CD14-positive monocyte (primary cell): Measurements from ENCODE around the gene FAXC. TPM values are rescaled to one million over a fixed set of nuclear protein-coding genes. Genes with fewer than 3 reads are reported as not detected.
"Not testable (repeated sequence)": the region's sequence is repeated elsewhere in the genome, so short reads cannot be mapped to it uniquely, and the experiment has no call there.

Source experiments
- DNase-seq, 3 donors: peaks; one replicate each; pipeline ENCODE4 v3.0.0-alpha.2; 2011 to 2022
- H2AFZ ChIP-seq: 2 replicates; pipeline ENCODE4 v1.6.0; 2012; ENCODE audit warnings: mild to moderate bottlenecking, low read depth, low read length, inconsistent platforms; ENCODE audit not compliant: insufficient read depth, poor library complexity, severe bottlenecking
- H3K27ac ChIP-seq, 2 donors: 1 replicate in 1 of 2; 2 replicates in 1 of 2; pipeline ENCODE4 v1.5.1; 2012 to 2013; ENCODE audit warnings: low read length in 2 of 2, control low read depth in 1 of 2, inconsistent platforms in 1 of 2, low read depth in 1 of 2, mild to moderate bottlenecking in 1 of 2
- H3K27me3 ChIP-seq, 2 donors: one replicate each; pipeline versions ENCODE4 v1.6.0 to v1.6.1; 2011 to 2013; ENCODE audit warnings: low read length in 2 of 2; ENCODE audit not compliant: control insufficient read depth in 2 of 2, insufficient read depth in 2 of 2
- H3K36me3 ChIP-seq, 2 donors: replicated peaks in 1 of 2; 1 replicate in 1 of 2; 2 replicates in 1 of 2; pipeline versions ENCODE4 v1.5.1 to v1.6.1; 2012 to 2013; ENCODE audit warnings: low read length in 2 of 2, control low read depth in 1 of 2, inconsistent platforms in 1 of 2, mild to moderate bottlenecking in 1 of 2; ENCODE audit not compliant: insufficient read depth in 2 of 2, control insufficient read depth in 1 of 2
- H3K4me1 ChIP-seq, 2 donors: 1 replicate in 1 of 2; 2 replicates in 1 of 2; pipeline versions ENCODE4 v1.5.1 to v1.6.1; 2012 to 2013; ENCODE audit warnings: low read length in 2 of 2, control low read depth in 1 of 2, inconsistent platforms in 1 of 2, mild to moderate bottlenecking in 1 of 2, moderate library complexity in 1 of 2; ENCODE audit not compliant: insufficient read depth in 2 of 2, control insufficient read depth in 1 of 2
- H3K4me2 ChIP-seq: replicated peaks from 2 replicates; pipeline ENCODE3; 2012; ENCODE audit warnings: low read length, moderate library complexity, mild to moderate bottlenecking; ENCODE audit not compliant: poor library complexity, severe bottlenecking; ENCODE audit errors: extremely low read depth
- H3K4me3 ChIP-seq, 3 experiments: fragments of 200-600 bp in 1 of 3; sonication (generic) in 1 of 3; replicated peaks in 1 of 3; 1 replicate in 2 of 3; 2 replicates in 1 of 3; pipeline ENCODE4 v1.5.1; 2011 to 2013; ENCODE audit warnings: low read length in 3 of 3, mild to moderate bottlenecking in 3 of 3, control low read depth in 2 of 3, low read depth in 2 of 3, inconsistent platforms in 1 of 3, moderate library complexity in 1 of 3
- H3K79me2 ChIP-seq: 2 replicates; pipeline ENCODE4 v1.6.0; 2012; ENCODE audit warnings: mild to moderate bottlenecking, control low read depth, inconsistent platforms, low read length, moderate library complexity; ENCODE audit not compliant: insufficient read depth
- H3K9ac ChIP-seq: 2 replicates; pipeline ENCODE4 v1.6.0; 2017; ENCODE audit warnings: low read length, mild to moderate bottlenecking; ENCODE audit not compliant: insufficient read depth, poor library complexity, severe bottlenecking
- H3K9me3 ChIP-seq, 2 donors: replicated peaks in 1 of 2; 1 replicate in 1 of 2; 2 replicates in 1 of 2; pipeline versions ENCODE4 v1.5.1 to v1.6.1; 2012 to 2013; ENCODE audit warnings: low read length in 2 of 2, control low read depth in 1 of 2; ENCODE audit not compliant: control insufficient read depth in 1 of 2, insufficient read depth in 1 of 2
- H4K20me1 ChIP-seq: 2 replicates; pipeline ENCODE4 v1.6.0; 2012; ENCODE audit warnings: mild to moderate bottlenecking, low read length, control low read depth, moderate library complexity; ENCODE audit not compliant: insufficient read depth
- H3K27ac Mint-ChIP-seq, 7 donors: one replicate each; pipeline ENCODE4 v1.8.0; 2020; ENCODE audit warnings: mild to moderate bottlenecking in 7 of 7, mixed read lengths in 7 of 7, moderate library complexity in 6 of 7, inconsistent platforms in 2 of 7
- H3K27me3 Mint-ChIP-seq, 3 donors: one replicate each; pipeline ENCODE4 v1.8.0; 2021 to 2022; ENCODE audit warnings: low read depth in 3 of 3, mild to moderate bottlenecking in 3 of 3, mixed read lengths in 3 of 3, moderate library complexity in 3 of 3, inconsistent platforms in 1 of 3
- H3K36me3 Mint-ChIP-seq, 2 donors: one replicate each; pipeline ENCODE4 v1.8.0; 2020; ENCODE audit warnings: mixed read lengths in 2 of 2, inconsistent platforms in 1 of 2, mild to moderate bottlenecking in 1 of 2
- H3K4me1 Mint-ChIP-seq: one replicate; pipeline ENCODE4 v1.8.0; 2020; ENCODE audit warnings: mild to moderate bottlenecking, mixed read lengths
- H3K4me3 Mint-ChIP-seq, 2 donors: one replicate each; pipeline ENCODE4 v1.8.0; 2020; ENCODE audit warnings: mild to moderate bottlenecking in 2 of 2, mixed read lengths in 2 of 2, moderate library complexity in 1 of 2
- H3K9me3 Mint-ChIP-seq, 7 donors: one replicate each; pipeline ENCODE4 v1.8.0; 2020 to 2022; ENCODE audit warnings: mixed read lengths in 7 of 7, mild to moderate bottlenecking in 6 of 7, moderate library complexity in 6 of 7, inconsistent platforms in 2 of 7
- WGBS: methylation state at CpG from one replicate; pipeline ENCODE4 v1.1.5; 2013; ENCODE audit warnings: missing lambda C conversion rate; ENCODE audit not compliant: insufficient coverage; 5-methylcytosine and 5-hydroxymethylcytosine counted together
- intact Hi-C, 2 donors: fragments of 100-400 bp; cut with micrococcal nuclease; formaldehyde crosslinking; loops; one replicate each; pipeline versions ENCODE4 v1.15.0 to v1.15.1; 2023
- polyA plus RNA-seq, 3 donors: library from polyadenylated mRNA; depleted of rRNA in 1 of 3; unstranded in 2 of 3; stranded (reverse) in 1 of 3; fragments of 300-500 nt in 2 of 3; fragments of >200 nt in 1 of 3; fragmentation: Illumina TruSeq in 2 of 3; gene quantifications; 1 replicate in 2 of 3; 2 replicates in 1 of 3; pipeline ENCODE4 v1.2.3, GENCODE V29; 2012 to 2021
- TF ChIP-seq, protein P1 (sequence below): fragments of 200-600 bp; IDR thresholded peaks from one replicate; pipeline ENCODE4 v1.8.0; 2022; ENCODE audit warnings: antibody characterized with exemption, mild to moderate bottlenecking

FAXC gene
- polyA plus RNA-seq, 3 donors = not detected

DNA sequence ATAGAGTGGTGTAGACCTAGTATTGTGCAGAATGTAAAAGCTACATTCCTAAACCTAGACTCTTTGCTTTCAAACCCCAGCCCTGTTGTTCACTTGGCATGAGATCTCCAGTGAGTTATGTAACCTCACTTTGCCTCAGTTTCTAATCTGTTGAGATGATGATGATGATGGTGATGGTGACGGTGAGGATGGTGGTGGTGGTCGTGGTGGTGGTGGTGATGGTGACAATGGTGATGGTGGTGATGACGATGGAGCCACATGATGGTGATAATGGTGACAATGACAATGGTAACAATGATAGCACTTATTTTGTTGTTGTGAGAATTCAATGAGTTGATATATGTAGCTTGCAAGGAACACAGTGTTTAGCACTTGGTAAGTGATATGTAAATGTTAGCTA, 80.3 kb downstream of the FAXC start:
- 37% methylated on average over 3 of the region's 3 CpGs for WGBS
- no peak for DNase-seq
- no peak overlapping the region for H3K9ac ChIP-seq
- Mint-ChIP-seq H3K4me3 (no peak overlapping the region), H3K27ac (no peak overlapping the region), H3K4me1 (no peaks in the 10 kb centered on the region), H3K27me3 (peaks cover 0 to 3% (median 0%) of the 10 kb centered on the region in 3 donors), H3K36me3 (no peaks in the 10 kb centered on the region), H3K9me3 (peaks cover 3 to 13% (median 6%) of the 10 kb centered on the region in 7 donors)
- H3K4me2 ChIP-seq = no peak overlapping the region
- H3K4me3 ChIP-seq = no peak overlapping the region
- TF ChIP-seq, protein P1, sequence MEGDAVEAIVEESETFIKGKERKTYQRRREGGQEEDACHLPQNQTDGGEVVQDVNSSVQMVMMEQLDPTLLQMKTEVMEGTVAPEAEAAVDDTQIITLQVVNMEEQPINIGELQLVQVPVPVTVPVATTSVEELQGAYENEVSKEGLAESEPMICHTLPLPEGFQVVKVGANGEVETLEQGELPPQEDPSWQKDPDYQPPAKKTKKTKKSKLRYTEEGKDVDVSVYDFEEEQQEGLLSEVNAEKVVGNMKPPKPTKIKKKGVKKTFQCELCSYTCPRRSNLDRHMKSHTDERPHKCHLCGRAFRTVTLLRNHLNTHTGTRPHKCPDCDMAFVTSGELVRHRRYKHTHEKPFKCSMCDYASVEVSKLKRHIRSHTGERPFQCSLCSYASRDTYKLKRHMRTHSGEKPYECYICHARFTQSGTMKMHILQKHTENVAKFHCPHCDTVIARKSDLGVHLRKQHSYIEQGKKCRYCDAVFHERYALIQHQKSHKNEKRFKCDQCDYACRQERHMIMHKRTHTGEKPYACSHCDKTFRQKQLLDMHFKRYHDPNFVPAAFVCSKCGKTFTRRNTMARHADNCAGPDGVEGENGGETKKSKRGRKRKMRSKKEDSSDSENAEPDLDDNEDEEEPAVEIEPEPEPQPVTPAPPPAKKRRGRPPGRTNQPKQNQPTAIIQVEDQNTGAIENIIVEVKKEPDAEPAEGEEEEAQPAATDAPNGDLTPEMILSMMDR = no peak
- no peaks in the 10 kb centered on the region for H3K27me3 ChIP-seq
- H3K4me1 ChIP-seq = no peaks in the 10 kb centered on the region
- H2AFZ ChIP-seq = no peak overlapping the region
- no peaks in the 10 kb centered on the region for H3K79me2 ChIP-seq
- intact Hi-C loops = no loop called here
- no peaks in the 10 kb centered on the region for H3K9me3 ChIP-seq
- no peaks in the 10 kb centered on the region for H3K36me3 ChIP-seq
- no peak overlapping the region for H3K27ac ChIP-seq
- H4K20me1 ChIP-seq = no peaks in the 10 kb centered on the region

DNA sequence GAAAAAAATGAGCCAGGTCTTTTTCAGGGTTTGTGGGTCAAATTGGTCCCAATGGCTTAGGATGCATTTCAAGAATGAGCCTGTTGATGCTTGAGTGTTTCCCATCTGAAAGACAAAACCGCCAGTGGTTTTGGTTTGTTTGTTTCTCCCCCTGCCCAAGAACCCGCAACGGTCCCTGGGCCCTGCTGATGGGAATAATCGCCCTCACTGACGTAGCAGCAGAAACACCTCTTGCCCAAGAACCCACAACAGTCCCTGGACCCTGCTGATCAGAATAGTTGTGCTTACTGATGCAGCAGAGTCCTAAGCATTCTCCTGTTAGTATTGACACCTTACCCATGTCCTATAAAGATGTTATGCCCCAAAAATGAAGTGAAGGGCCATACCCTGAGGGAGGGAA, 82.5 kb downstream of the FAXC start:
- H3K27ac Mint-ChIP-seq, H3K27me3 ChIP-seq, intact Hi-C loops, H3K36me3 Mint-ChIP-seq, H3K36me3 ChIP-seq, H2AFZ ChIP-seq, H3K4me1 ChIP-seq, H3K4me2 ChIP-seq, H3K27me3 Mint-ChIP-seq, DNase-seq, H3K79me2 ChIP-seq, H4K20me1 ChIP-seq, H3K4me3 Mint-ChIP-seq, H3K9ac ChIP-seq, H3K27ac ChIP-seq, H3K4me1 Mint-ChIP-seq, H3K4me3 ChIP-seq, H3K9me3 ChIP-seq: not testable (repeated sequence)
- 92% methylated on average over 5 of the region's 5 CpGs for WGBS
- peaks cover 3 to 16% (median 6%) of the 10 kb centered on the region in 7 donors for H3K9me3 Mint-ChIP-seq

DNA sequence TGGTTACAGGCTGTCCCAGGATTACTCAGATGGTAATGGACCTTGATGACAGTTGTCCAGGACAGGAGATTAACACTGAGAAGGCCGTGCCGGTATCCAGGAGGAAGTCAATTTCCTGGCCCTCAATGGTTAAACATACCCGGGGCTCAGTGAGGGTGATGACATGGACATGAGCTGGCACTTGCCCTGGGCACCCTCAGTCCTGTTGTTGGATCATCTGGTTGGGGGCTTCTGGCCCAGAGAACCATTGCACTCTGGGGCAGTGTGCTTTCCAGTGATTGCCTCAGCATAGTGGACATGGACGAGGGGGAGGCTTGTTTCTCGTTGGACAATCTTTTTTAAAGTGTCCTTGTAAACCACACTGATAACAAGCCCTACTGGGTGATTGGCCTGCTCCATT, 84.0 kb downstream of the FAXC start:
- H3K27me3 Mint-ChIP-seq, H3K4me1 Mint-ChIP-seq, H3K4me3 Mint-ChIP-seq, H2AFZ ChIP-seq, intact Hi-C loops, H3K4me2 ChIP-seq, H3K4me3 ChIP-seq, H3K36me3 ChIP-seq, H3K27ac Mint-ChIP-seq, H3K27ac ChIP-seq, H3K9me3 ChIP-seq, H3K79me2 ChIP-seq, DNase-seq, H3K27me3 ChIP-seq, H4K20me1 ChIP-seq, H3K4me1 ChIP-seq, H3K9ac ChIP-seq, H3K36me3 Mint-ChIP-seq: not testable (repeated sequence)
- H3K9me3 Mint-ChIP-seq = peaks cover 5 to 21% (median 9%) of the 10 kb centered on the region in 7 donors
- 82% methylated on average over 3 of the region's 5 CpGs for WGBS
